CD4-positive, alpha-beta T cell treated with Interleukin-17A for 1 hour (primary cell): ENCODE data around the gene ZMIZ2.
"Not testable (repeated sequence)": the region's sequence is repeated elsewhere in the genome, so short reads cannot be mapped to it uniquely, and the experiment has no call there.

Experiments
- DNase-seq: peaks from one replicate; pipeline ENCODE4 v3.0.0-alpha.2; 2020

ZMIZ2 gene

GRCh38 chr7:44727158-44727936 lies 21.3 kb upstream of the ZMIZ2 start:
- DNase-seq: no peak

GRCh38 chr7:44727937-44728262 lies 20.7 kb upstream of the ZMIZ2 start:
- no peak for DNase-seq

GRCh38 chr7:44729949-44730590 lies 18.6 kb upstream of the ZMIZ2 start:
- DNase-seq: no peak

- not testable (repeated sequence) for DNase-seq
These were observed 15.7 kb upstream of the ZMIZ2 start for GRCh38 chr7:44732971-44733370.

- no peak for DNase-seq
These were observed 14.8 kb upstream of the ZMIZ2 start for GRCh38 chr7:44733708-44734481.

- peak; percentile 63 for DNase-seq
These were observed 13.1 kb upstream of the ZMIZ2 start for GRCh38 chr7:44735403-44736165.

GRCh38 chr7:44736896-44737295 lies 11.8 kb upstream of the ZMIZ2 start:
- no peak for DNase-seq

GRCh38 chr7:44738051-44738723 lies 10.5 kb upstream of the ZMIZ2 start:
- DNase-seq: no peak

GRCh38 chr7:44738876-44739665 lies 9.6 kb upstream of the ZMIZ2 start:
- no peak for DNase-seq

- DNase-seq: no peak
These were observed 8.6 kb upstream of the ZMIZ2 start for GRCh38 chr7:44740055-44740454.

GRCh38 chr7:44743750-44744149 lies 4.9 kb upstream of the ZMIZ2 start:
- no peak for DNase-seq

- DNase-seq: no peak
These were observed 493 bp downstream of the ZMIZ2 start for GRCh38 chr7:44748948-44749731.

GRCh38 chr7:44749992-44750391 lies 1.3 kb downstream of the ZMIZ2 start:
- DNase-seq: no peak

GRCh38 chr7:44750424-44750823 lies 1.8 kb downstream of the ZMIZ2 start:
- DNase-seq: no peak

GRCh38 chr7:44750921-44751571 lies 2.4 kb downstream of the ZMIZ2 start:
- peak; percentile 82 for DNase-seq

- DNase-seq: no peak
These were observed 4.2 kb downstream of the ZMIZ2 start for GRCh38 chr7:44752822-44753221.

- DNase-seq: no peak
These were observed 6.4 kb downstream of the ZMIZ2 start for GRCh38 chr7:44754802-44755697.

- DNase-seq: no peak
These were observed 7.3 kb downstream of the ZMIZ2 start for GRCh38 chr7:44755698-44756627.
